ENCODE data around the gene GCSH.
"Not testable (repeated sequence)": the region's sequence is repeated elsewhere in the genome, so short reads cannot be mapped to it uniquely, and the experiment has no call there.

Gene GCSH

GRCh38 chr16:81095953-81096714 lies at the start of gene GCSH:
Gene GCSH, minus strand, starts transcription at chr16:81096395. Its CDS starts 117 bp downstream, at chr16:81096278.
- DNase-seq (ENCODE audit: low read depth): peak; percentile 97

DNA sequence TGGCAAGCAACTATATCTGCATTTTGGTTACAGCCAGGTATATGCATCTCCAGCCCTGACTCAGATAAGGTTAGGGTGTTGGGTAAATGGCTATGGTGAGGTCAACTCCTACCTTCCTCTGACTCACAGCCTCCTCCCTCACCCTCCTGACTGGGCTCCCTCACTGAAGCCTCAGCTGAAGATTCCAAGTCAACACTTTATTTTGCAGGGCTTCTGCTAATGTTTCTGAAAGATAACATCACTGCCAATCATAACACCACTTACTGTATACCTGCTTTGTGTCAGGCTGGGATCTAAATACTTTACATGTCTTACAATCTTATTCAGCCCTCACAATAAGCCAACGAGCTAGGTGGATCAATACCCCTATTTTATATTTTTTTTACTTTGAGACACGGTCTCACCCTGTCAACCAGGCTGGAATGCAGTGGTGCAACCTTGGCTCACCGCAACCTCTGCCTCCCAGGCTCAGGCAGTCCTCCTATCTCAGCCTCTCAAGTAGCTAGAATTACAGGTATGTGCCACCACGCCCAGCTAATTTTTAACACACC lies 47.8 kb upstream of the GCSH start:
- DNase-seq (ENCODE audit: low read depth): no peak

DNA sequence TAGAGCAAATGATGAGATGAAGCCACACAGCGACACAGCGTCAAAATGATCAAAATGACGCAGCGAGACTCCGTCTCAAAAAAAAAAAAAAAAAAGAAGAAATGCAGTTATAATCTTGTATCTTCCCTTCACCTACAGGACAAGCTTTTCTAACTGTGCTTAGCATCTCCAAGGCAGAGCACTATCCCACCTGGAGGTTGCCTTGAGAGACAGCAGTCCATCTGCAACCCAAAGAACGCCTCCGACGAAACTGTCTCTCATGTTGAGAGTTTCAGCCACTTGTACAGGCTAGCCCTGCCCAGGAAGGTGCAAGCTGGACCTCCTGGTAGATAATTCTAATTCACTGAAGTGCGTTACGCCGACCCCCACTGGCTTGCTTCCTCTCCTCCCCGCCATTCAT lies 46.7 kb upstream of the GCSH start:
- no peak for DNase-seq (ENCODE audit: low read depth)

DNA sequence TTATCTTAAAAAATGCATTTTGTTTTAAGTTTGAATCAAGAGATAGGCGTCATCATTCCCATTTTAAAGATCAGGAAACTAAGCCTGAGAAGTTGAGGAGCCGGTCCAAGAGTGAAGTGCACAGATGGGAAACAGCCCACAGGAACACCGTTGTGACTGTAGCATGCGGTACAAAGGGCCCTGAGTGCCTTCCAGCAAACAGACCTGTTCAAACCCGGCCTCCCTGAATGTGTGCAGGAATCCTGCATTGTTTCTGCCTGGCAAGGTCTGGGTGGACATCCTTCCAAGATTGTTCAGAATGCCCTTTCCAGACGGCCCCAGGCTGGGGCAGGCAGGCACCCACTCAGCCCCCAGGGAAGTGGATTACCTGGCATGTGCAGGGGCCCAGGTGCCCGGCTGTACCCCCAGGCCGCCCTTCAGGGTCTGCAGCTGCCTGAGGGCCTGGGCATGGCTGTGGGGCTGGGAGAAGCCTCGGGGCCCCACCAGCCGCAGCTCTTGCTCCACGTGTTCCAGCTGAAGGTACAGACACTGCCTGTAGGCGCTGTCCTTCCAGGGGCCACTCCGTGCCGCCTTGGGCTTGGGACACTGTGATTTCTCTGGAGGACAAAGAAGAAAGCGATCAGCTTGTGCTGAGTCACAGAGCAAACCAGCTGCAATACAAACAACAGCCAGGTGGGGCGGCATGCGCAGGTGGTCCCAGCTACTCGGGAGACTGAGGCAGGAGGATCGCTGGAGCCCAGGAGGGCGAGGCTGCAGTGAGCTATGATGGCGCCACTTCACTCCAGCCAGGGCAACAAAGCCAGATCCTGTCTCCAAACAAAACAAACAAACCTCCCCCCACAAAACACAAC lies 45.0 kb upstream of the GCSH start:
- DNase-seq (ENCODE audit: low read depth): no peak

DNA sequence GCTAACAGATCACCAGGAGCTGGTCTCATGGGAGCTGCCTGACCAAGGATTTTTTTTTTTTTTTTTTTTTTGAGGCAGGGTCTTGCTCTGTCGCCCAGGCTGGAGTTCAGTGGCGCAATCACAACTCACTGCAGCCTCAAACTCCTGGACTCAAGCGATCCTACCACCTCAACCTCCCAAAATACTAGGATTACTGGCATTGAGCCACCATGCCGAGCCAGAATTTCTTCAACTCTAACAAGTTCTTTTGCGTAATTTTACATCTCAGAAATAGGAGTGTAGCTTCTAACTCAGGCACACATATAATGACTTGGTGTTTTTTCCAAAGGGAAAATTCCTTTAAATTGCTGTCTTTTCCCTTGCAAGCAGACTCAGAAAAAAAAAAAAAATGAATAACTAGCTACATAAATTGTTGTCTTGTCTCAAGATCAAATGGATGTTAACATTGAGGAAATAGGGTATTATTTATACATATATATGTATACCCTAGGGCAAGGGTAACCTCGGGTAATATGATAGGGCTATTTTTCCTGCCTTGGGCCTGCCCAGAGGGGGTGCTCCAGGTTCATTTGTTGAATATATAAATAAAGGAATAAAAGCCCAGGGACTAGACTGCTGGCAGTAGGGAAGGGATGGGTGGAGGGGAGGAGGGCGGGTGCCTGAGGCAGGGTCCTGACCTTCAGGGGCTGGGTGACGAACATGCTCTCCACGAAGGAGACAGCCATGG lies 42.8 kb upstream of the GCSH start:
- no peak for DNase-seq (ENCODE audit: low read depth)

- DNase-seq (ENCODE audit: low read depth): no peak
Observed at GRCh38 chr16:81137754-81138153, 41.6 kb upstream of the GCSH start.

DNA sequence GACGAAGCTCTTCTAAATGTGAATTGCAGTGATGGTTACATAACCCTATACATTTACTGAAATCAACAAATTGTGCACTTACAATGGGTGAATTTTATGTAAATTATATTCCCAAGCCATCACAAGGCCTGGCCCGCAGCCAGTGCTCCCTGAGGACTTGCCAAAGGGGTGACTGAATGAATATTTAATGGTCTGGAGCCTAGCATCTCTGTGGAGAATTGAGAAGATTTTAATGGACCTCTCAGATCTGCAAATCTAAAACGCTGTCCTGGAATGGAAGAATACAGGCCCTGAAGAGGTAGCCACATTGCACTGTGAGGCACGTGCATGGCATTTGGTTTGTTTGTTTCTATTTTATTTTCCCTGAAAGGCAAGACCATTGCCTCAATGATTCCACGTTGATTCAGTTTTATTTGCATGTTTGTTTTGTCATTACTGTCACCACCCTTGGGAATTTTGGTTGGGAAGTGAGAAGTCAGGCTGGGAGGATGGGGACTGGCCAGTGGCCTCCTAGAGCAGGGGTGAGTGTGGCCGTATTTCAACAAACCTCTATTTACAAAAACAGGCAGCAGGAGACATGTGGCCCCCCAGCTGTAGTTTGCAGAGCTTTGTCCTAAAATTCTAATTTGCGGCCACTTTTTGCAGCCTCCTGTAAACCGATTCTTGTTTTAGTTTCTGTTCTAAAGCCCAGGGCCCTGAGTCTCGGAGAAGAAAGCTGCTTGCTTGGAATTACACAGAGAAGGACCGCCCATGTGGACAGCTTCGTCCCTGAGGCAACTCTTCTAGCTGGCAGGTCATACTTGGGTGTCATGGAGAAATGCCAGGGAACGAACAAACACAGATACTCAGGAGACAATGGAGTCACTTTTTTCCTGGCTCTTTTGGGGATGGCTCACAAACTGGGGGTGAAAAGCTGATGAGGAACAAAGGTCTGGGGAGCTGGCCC lies 40.5 kb upstream of the GCSH start:
- DNase-seq (ENCODE audit: low read depth): no peak

- no peak for DNase-seq (ENCODE audit: low read depth)
Observed at GRCh38 chr16:81130126-81130525, 33.9 kb upstream of the GCSH start.

GRCh38 chr16:81128726-81129524 lies 32.7 kb upstream of the GCSH start:
- no peak for DNase-seq (ENCODE audit: low read depth)

GRCh38 chr16:81127051-81127450 lies 30.9 kb upstream of the GCSH start:
- no peak for DNase-seq (ENCODE audit: low read depth)

- no peak for DNase-seq (ENCODE audit: low read depth)
Observed at GRCh38 chr16:81123092-81123852, 27.1 kb upstream of the GCSH start.

- DNase-seq (ENCODE audit: low read depth): no peak
Observed at GRCh38 chr16:81121474-81121990, 25.3 kb upstream of the GCSH start.

GRCh38 chr16:81117436-81117835 lies 21.2 kb upstream of the GCSH start:
- no peak for DNase-seq (ENCODE audit: low read depth)

DNA sequence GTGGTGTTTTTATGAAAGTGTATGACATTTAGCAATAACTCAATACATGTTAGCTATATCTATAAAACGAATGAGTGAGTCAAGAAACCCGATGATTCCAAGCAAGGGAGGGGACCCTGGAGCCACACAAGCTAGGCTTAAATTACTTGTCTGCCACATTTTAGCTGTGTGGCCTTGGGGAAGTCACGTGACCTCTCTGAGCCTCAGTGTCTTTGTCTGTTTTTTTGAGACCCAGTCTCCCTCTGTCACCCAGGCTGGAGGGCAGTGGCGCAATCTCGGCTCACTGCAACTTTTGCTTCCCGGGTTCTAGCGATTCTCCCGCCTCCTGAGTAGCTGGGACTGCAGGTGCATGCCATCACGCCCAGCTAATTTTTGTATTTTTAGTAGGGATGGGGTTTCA lies 20.1 kb upstream of the GCSH start:
- DNase-seq (ENCODE audit: low read depth): no peak

DNA sequence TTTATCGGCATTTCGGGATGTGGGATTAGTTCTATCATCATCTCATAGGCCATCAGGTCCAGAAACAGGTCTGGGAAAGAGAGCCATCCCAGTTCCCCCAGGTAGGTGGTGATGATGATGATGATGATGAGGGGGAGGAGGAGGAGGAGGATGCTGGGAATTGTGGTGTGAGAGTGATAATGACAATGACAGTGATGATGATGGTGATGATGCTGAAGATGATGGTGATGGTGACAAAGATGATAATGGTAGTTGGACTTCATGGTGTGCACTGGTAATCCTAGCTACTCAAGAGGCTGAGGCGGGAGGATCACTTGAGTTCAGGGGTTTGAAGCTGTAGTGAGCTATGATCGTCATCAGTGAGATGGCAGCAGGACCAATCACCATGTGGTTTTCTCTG lies 16.3 kb upstream of the GCSH start:
- DNase-seq (ENCODE audit: low read depth): no peak

GRCh38 chr16:81109274-81109673 lies 13.1 kb upstream of the GCSH start:
- not testable (repeated sequence) for DNase-seq (ENCODE audit: low read depth)

DNA sequence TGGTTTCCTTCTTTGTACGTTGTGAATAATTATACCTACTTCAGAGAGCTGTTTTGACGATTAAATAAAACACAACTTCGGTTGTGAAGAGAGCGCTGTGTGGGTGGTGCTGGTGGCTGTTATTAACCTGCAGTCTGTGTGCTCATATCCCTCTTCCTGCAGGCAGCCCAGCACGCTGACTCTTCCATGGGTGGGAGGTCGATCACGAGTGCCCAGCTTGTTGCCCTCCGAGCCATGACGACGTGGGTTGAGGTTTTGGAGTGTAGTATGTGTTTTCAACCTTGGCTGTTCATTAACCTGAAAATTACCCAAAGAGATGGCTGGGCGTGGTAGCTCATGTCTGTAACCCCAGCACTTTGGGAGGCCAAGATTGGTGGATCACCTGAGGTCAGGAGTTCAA lies 11.3 kb upstream of the GCSH start:
- DNase-seq (ENCODE audit: low read depth): no peak

- DNase-seq (ENCODE audit: low read depth): no peak
Observed at GRCh38 chr16:81106826-81107503, 10.8 kb upstream of the GCSH start.

DNA sequence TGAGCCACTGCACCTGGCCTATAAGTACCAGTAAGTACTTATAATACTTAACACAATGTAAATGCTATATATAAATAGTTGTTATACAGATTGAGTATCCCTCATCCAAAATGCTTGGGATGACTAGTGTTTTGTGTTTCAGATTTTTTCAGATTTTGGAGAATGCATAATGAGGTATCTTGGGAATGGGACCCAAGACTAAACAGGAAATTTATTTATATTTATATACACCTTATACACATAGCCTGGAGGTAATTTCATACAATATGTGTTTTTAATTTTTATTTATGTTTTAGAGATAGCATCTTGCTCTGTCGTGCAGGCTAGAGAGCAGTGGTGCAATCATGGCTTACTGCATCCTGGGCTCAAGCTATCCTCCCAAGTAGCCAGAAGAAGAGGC lies 9.8 kb upstream of the GCSH start:
- no peak for DNase-seq (ENCODE audit: low read depth)
